Kidney capillary endothelial cell (primary cell): ENCODE data around the gene COL6A3.

Experiments used
- DNase-seq: peaks from one replicate; pipeline ENCODE4 v3.0.0-alpha.2; 2018; ENCODE audit warnings: low spot score

The COL6A3 gene

GRCh38 chr2:237440819-237441281, 26.9 kb upstream of the COL6A3 start:
- DNase-seq: no peak

- no peak for DNase-seq
Measured at GRCh38 chr2:237438080-237438940, 24.3 kb upstream of the COL6A3 start.

- DNase-seq: no peak
Measured at GRCh38 chr2:237437566-237437965, 23.6 kb upstream of the COL6A3 start.

GRCh38 chr2:237435844-237436587, 22.1 kb upstream of the COL6A3 start:
- DNase-seq: no peak

- DNase-seq: no peak
Measured at GRCh38 chr2:237434866-237435311, 20.9 kb upstream of the COL6A3 start.

- DNase-seq: no peak
Measured at GRCh38 chr2:237433920-237434676, 20.1 kb upstream of the COL6A3 start.

- peak; percentile 78 for DNase-seq
Measured at GRCh38 chr2:237432484-237433092, 18.6 kb upstream of the COL6A3 start.

- DNase-seq: no peak
Measured at GRCh38 chr2:237431837-237432236, 17.9 kb upstream of the COL6A3 start.

- no peak for DNase-seq
Measured at GRCh38 chr2:237431372-237431771, 17.4 kb upstream of the COL6A3 start.

GRCh38 chr2:237430861-237431260, 16.9 kb upstream of the COL6A3 start:
- DNase-seq: no peak

GRCh38 chr2:237429753-237430152, 15.8 kb upstream of the COL6A3 start:
- no peak for DNase-seq

GRCh38 chr2:237427769-237428506, 14.0 kb upstream of the COL6A3 start:
- no peak for DNase-seq

- DNase-seq: no peak
Measured at GRCh38 chr2:237426517-237426916, 12.6 kb upstream of the COL6A3 start.

- DNase-seq: no peak
Measured at GRCh38 chr2:237425320-237425719, 11.4 kb upstream of the COL6A3 start.

- no peak for DNase-seq
Measured at GRCh38 chr2:237424544-237424943, 10.6 kb upstream of the COL6A3 start.

- no peak for DNase-seq
Measured at GRCh38 chr2:237423891-237424290, 9.9 kb upstream of the COL6A3 start.

- no peak for DNase-seq
Measured at GRCh38 chr2:237422309-237422708, 8.3 kb upstream of the COL6A3 start.

- DNase-seq: peak; percentile 67
Measured at GRCh38 chr2:237421542-237422116, 7.7 kb upstream of the COL6A3 start.

- DNase-seq: no peak
Measured at GRCh38 chr2:237418300-237418699, 4.3 kb upstream of the COL6A3 start.

GRCh38 chr2:237412988-237413776, 782 bp downstream of the COL6A3 start:
- DNase-seq: no peak
